SK-N-MC (cell line): ENCODE data around the gene TSSK1B.

Experiments used
- EZH2 ChIP-seq: fragments of 200-600 bp; sonication (generic); IDR thresholded peaks from one replicate; pipeline ENCODE4 v1.6.1; 2017; ENCODE audit warnings: antibody characterized with exemption
- POLR2AphosphoS5 ChIP-seq: IDR thresholded peaks from 2 replicates; pipeline ENCODE4 v1.6.1; 2012; ENCODE audit warnings: mild to moderate bottlenecking, low read depth, low read length, borderline replicate concordance

- TF ChIP-seq POLR2AphosphoS5, result no peak
- TF ChIP-seq EZH2, result no peak
These were observed 13.5 kb upstream of the TSSK1B start for GRCh38 chr5:113448252-113448651.
